Measurements from ENCODE around the gene HIVEP1. TPM values are rescaled to one million over a fixed set of nuclear protein-coding genes. Genes with fewer than 3 reads are reported as not detected.

The HIVEP1 gene
- total RNA-seq, 3 donors from 2014 or later (not counting 1 experiment from before 2014, with no cell fraction given) = 26.3 to 37.9 (median 28.4) TPM

DNA sequence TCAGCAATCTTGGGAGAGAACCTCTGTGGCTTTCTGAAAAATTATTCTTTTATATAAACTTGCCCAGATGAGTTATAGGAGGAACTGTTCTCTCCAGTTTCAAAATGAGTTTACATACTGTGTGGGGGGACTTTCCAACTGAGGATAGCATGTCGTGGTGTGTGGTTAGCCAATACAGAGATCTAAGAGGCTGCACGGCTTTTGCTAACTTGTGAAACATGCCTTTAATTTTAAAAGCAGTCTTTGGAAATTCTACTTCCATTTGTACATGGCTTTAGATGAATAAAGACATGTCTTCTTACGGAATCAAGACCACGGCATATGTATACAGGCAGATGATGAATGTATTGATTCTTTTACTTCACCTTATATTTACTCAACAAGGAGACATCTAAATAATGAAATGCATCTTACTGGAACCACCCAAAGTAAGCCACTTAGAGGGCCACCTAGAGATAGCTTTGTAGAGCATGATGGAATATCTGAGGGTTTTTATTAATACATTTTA lies 39.8 kb downstream of the HIVEP1 start:
- H3K36me3 ChIP-seq (ENCODE audit: control insufficient read depth, insufficient read depth, low read length) = no peaks in the 10 kb centered on the region

GRCh38 chr6:12058172-12058961 lies 46.3 kb downstream of the HIVEP1 start:
- Mint-ChIP-seq H3K4me1 (peaks cover 18 to 21% of the 10 kb centered on the region in 2 donors), H3K4me3 (no peak overlapping the region), H3K27me3 (ENCODE audit: low read depth in 2 of 2) (no peaks in the 10 kb centered on the region), H3K27ac (no peak overlapping the region), H3K36me3 (no peaks in the 10 kb centered on the region), H3K9me3 (no peaks in the 10 kb centered on the region)
- Histone ChIP-seq H3K36me3 (ENCODE audit: control insufficient read depth, insufficient read depth, low read length) (no peaks in the 10 kb centered on the region), H3K9me3 (ENCODE audit: control insufficient read depth, insufficient read depth, low read length) (no peaks in the 10 kb centered on the region), H3K27me3 (ENCODE audit: control insufficient read depth, insufficient read depth, low read length) (no peaks in the 10 kb centered on the region), H3K4me3 (ENCODE audit: low read length) (no peak overlapping the region), H3K4me1 (ENCODE audit: control insufficient read depth, insufficient read depth, low read length) (peaks cover 9% of the 10 kb centered on the region), H3K27ac (ENCODE audit: low read length) (no peak overlapping the region)
- DNase-seq = no peak
- no peak for TF ChIP-seq CTCF (IDR thresholded peaks at IDR 0.05)
- WGBS (ENCODE audit: insufficient coverage) = 99% methylated on average over 5 of the region's 5 CpGs
- intact Hi-C loops (cut with micrococcal nuclease) = no loop called here
- no peak for ATAC-seq

More for the DNA sequence above, 39.8 kb downstream of the HIVEP1 start:
- Histone ChIP-seq H3K27me3 (ENCODE audit: control insufficient read depth, insufficient read depth, low read length) (no peaks in the 10 kb centered on the region), H3K27ac (ENCODE audit: low read length) (peak overlapping the region; percentile 82), H3K9me3 (ENCODE audit: control insufficient read depth, insufficient read depth, low read length) (no peaks in the 10 kb centered on the region), H3K4me1 (ENCODE audit: control insufficient read depth, insufficient read depth, low read length) (peaks cover 18% of the 10 kb centered on the region), H3K4me3 (ENCODE audit: low read length) (peak overlapping the region; percentile 22)
- Mint-ChIP-seq H3K9me3 (no peaks in the 10 kb centered on the region), H3K27me3 (ENCODE audit: low read depth in 2 of 2) (no peaks in the 10 kb centered on the region), H3K4me3 (peak overlapping the region; percentile 79), H3K27ac (peak overlapping the region; percentile 67 to 87), H3K36me3 (no peaks in the 10 kb centered on the region), H3K4me1 (peaks cover 25 to 32% of the 10 kb centered on the region in 2 donors)
- TF ChIP-seq CTCF (IDR thresholded peaks at IDR 0.05) = no peak
- DNase-seq = peak in 1 of 2 donors; percentile 89
- WGBS (ENCODE audit: insufficient coverage) = 0% methylated on average over 2 of the region's 4 CpGs
- intact Hi-C loops (cut with micrococcal nuclease) = no loop called here
- peak; percentile 95 to 99 (median 97) for ATAC-seq

DNA sequence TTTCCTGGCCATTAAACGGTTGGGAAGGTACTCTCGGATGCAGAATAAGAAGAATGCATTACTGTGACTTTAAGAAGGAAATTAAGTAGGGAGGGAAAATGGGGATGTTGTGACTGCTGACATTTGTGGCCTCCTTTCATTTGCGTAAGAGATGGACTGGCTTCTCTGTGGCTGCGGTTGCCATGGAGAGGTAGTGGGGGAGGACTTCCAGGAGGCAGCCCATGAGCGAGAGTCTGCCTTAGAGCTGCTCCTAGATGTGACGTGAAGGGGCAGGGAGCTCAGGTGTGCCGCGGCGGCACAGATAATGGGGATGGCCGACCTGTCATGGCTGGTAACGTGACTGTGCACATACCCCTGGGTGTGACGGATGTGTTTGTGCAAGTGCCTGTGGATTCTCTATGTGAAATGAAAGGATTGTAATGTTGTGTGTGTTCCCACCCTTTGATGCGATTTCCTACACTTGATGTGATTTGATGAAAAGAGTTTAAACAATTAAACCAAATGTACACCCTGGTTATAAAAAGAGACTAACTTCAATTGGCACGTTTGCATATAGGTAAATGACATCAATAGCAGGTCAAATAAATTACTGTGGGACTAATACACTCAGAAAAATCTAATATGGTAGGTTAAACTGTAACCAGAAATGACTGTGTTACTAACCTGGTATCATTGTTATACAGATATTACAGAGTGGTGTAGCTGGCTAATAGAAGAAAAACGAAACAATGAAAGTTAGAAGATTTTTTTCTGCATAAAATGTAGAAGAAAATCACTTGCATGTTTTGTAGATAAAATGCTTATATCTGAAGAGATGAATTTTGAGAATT lies 48.9 kb downstream of the HIVEP1 start:
- no peaks in the 10 kb centered on the region for H3K36me3 Mint-ChIP-seq
- intact Hi-C loops (cut with micrococcal nuclease) = no loop called here
- peak overlapping the region; percentile 9 for H3K4me3 ChIP-seq (ENCODE audit: low read length)
- peaks cover 11% of the 10 kb centered on the region for H3K4me1 ChIP-seq (ENCODE audit: control insufficient read depth, insufficient read depth, low read length)
- peaks cover 32 to 39% of the 10 kb centered on the region in 2 donors for H3K4me1 Mint-ChIP-seq
- WGBS (ENCODE audit: insufficient coverage) = 63% methylated on average over 14 of the region's 15 CpGs
- H3K36me3 ChIP-seq (ENCODE audit: control insufficient read depth, insufficient read depth, low read length) = no peaks in the 10 kb centered on the region
- H3K4me3 Mint-ChIP-seq = peak overlapping the region; percentile 75
- H3K27ac Mint-ChIP-seq = peak overlapping the region; percentile 81 to 88
- peak; percentile 28 to 91 for DNase-seq
- H3K9me3 Mint-ChIP-seq = no peaks in the 10 kb centered on the region
- TF ChIP-seq CTCF (IDR thresholded peaks at IDR 0.05) = no peak
- no peaks in the 10 kb centered on the region for H3K27me3 ChIP-seq (ENCODE audit: control insufficient read depth, insufficient read depth, low read length)
- H3K9me3 ChIP-seq (ENCODE audit: control insufficient read depth, insufficient read depth, low read length) = no peaks in the 10 kb centered on the region
- peak; percentile 86 to 92 (median 87) for ATAC-seq
- H3K27me3 Mint-ChIP-seq (ENCODE audit: low read depth in 2 of 2) = no peaks in the 10 kb centered on the region
- peak overlapping the region; percentile 37 for H3K27ac ChIP-seq (ENCODE audit: low read length)

Measured in natural killer cell (primary cell).